Measurements from ENCODE around the gene SF3B1. TPM values are rescaled to one million over a fixed set of nuclear protein-coding genes. Genes with fewer than 3 reads are reported as not detected.

Gene SF3B1
- total RNA-seq: 70.1 and 83.6 TPM in 2 replicates

GRCh38 chr2:197434541-197435513 is at the start of gene SF3B1:
SF3B1 (minus strand) TSS chr2:197435028; CDS start chr2:197434999, 29 bp downstream.

GRCh38 chr2:197453123-197453913 is 18.5 kb upstream of the SF3B1 start, which contains the start of gene COQ10B:
COQ10B (plus strand) TSS chr2:197453552; CDS start chr2:197453561, 9 bp downstream.

Other genes starting within 250 kb of the SF3B1 start
- 0.47 and 0.49 TPM in 2 replicates for gene ANKRD44, start 124.2 kb downstream of the SF3B1 start, total RNA-seq
- 19.7 and 24.4 TPM in 2 replicates for gene COQ10B, start 18.5 kb upstream of the SF3B1 start, total RNA-seq
- gene HSPD1, start 64.8 kb upstream of the SF3B1 start, total RNA-seq: 200 and 364 TPM in 2 replicates
- 106 and 275 TPM in 2 replicates for gene HSPE1, start 65.4 kb upstream of the SF3B1 start, total RNA-seq
- 24.5 and 28.6 TPM in 2 replicates for gene MOB4, start 81.0 kb upstream of the SF3B1 start, total RNA-seq
- gene RFTN2, start 240.6 kb upstream of the SF3B1 start, total RNA-seq: not detected in 2 replicates

All from hair follicular keratinocyte (primary cell).